AG04449 (cell line): Measurements from ENCODE around the gene DNAJC25.

Experiments used
- CTCF ChIA-PET: fragments of 350-600 bp; formaldehyde crosslinking; extraction: SDS; loops from one replicate; lab custom pipeline; 2021; ENCODE audit warnings: antibody characterized with exemption; lab: Yijun Ruan, JAX
- POLR2A ChIA-PET: fragments of 400-600, 350-600 bp; formaldehyde crosslinking; extraction: SDS; loops from one replicate; lab custom pipeline; 2020; ENCODE audit warnings: antibody characterized with exemption, inconsistent platforms; lab: Yijun Ruan, JAX
- DNase-seq: peaks from one replicate; pipeline ENCODE4 v3.0.0-alpha.2; 2010; ENCODE audit warnings: low read depth, low spot score
- H3K4me3 ChIP-seq: 2 replicates; pipeline ENCODE4 v1.5.1; 2011; ENCODE audit warnings: low read depth, mild to moderate bottlenecking, control low read depth, low read length
- TF ChIP-seq, protein P1 (sequence below): IDR thresholded peaks from one replicate; pipeline ENCODE4 v1.5.1; 2011; ENCODE audit warnings: mild to moderate bottlenecking, moderate library complexity, low read length, control low read depth, inconsistent platforms; ENCODE audit not compliant: insufficient read depth; ENCODE audit errors: missing control alignments

The DNAJC25 gene

DNA sequence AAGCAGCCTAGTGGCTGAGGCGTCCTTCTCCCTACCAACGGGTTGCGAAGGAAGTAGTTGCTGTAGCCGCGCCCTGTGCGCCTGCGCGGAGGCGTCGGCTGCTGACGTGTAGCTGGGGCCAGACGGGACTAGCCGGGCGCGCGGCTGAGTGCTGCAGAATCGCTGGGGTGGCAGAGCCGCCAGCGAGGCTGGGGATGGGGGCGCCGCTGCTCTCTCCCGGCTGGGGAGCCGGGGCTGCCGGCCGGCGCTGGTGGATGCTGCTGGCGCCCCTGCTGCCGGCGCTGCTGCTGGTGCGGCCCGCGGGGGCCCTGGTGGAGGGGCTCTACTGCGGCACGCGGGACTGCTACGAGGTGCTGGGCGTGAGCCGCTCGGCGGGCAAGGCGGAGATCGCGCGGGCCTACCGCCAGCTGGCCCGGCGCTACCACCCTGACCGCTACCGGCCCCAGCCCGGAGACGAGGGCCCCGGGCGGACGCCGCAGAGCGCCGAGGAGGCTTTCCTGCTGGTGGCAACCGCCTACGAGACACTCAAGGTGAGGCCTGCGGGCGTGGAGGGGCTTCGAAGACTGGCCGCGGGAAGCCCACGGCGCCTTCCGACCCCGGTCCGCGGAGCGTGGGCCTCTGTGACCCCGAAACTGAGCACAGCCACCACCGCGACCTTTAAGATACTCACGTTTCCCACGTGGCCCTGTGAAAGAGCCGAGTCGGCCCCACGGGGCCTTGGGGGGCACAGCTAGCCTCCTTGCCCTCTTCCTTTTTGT is at the start of gene DNAJC25:
Gene DNAJC25, plus strand, starts transcription at position 121 of the 758 bp plus-strand sequence. Its CDS starts 74 bp downstream, at position 195.
- TF ChIP-seq, protein P1, sequence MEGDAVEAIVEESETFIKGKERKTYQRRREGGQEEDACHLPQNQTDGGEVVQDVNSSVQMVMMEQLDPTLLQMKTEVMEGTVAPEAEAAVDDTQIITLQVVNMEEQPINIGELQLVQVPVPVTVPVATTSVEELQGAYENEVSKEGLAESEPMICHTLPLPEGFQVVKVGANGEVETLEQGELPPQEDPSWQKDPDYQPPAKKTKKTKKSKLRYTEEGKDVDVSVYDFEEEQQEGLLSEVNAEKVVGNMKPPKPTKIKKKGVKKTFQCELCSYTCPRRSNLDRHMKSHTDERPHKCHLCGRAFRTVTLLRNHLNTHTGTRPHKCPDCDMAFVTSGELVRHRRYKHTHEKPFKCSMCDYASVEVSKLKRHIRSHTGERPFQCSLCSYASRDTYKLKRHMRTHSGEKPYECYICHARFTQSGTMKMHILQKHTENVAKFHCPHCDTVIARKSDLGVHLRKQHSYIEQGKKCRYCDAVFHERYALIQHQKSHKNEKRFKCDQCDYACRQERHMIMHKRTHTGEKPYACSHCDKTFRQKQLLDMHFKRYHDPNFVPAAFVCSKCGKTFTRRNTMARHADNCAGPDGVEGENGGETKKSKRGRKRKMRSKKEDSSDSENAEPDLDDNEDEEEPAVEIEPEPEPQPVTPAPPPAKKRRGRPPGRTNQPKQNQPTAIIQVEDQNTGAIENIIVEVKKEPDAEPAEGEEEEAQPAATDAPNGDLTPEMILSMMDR = no peak
- POLR2A ChIA-PET = interaction anchor here (0.8 to 2.0 kb wide), 5 partner anchors 16 to 180 kb away, joined by 3 to 13 read pairs (median 4); partner anchors contain the start of gene GNG10

DNA sequence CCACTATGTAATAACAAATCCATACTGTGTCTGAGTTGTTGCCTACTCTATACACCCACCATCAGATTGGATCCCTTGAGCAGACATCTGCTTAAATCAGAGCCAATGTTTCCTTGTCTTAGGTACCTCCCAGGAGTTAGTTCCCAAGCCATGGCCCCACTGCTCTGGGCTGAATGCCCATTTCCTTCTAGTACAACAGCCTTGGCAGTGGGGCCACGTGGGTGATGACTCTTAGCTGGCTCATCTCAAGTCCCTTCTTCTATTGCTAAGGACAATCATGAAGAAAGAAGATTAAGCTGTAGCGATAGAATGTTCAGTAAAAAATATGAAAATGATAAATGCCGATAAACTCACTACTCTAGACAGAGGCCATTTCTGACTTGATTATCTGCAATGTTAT is 48.2 kb upstream of the DNAJC25 start:
- H3K4me3 ChIP-seq = no peak overlapping the region
- DNase-seq = no peak
- TF ChIP-seq, protein P1 = no peak
- ChIA-PET CTCF (no interaction called here), POLR2A (no interaction called here)

More for the DNA sequence above, at the start of gene DNAJC25:
- DNase-seq = peak; percentile 94
- CTCF ChIA-PET = interaction anchor here (0.8 kb wide), 1 partner anchor 444 kb away, joined by 3 read pairs; no protein-coding TSS in a partner anchor
- H3K4me3 ChIP-seq = peak within 1 kb of the TSS; percentile 93

DNA sequence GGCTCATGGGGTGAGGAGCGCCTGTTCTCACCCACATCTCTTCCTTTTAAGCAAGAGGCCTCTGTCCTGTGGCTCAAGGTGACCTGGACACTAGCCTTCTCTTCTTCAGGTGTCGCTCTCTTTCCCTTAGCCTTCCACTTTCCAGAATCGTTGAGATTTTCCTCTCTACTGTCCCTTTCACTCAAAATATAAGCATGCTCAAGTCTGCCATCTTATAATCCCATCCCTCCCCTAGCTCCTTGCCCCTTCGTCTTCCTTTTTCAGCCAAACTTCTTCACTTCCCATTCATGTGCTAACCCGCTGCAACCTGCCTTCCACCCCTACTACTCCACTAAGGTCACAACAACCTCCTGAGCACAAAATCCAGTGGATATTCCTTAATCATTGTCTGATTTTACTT is 44.8 kb upstream of the DNAJC25 start:
- H3K4me3 ChIP-seq = no peak overlapping the region
- DNase-seq = no peak
- ChIA-PET CTCF (no interaction called here), POLR2A (no interaction called here)
- TF ChIP-seq, protein P1 = no peak

DNA sequence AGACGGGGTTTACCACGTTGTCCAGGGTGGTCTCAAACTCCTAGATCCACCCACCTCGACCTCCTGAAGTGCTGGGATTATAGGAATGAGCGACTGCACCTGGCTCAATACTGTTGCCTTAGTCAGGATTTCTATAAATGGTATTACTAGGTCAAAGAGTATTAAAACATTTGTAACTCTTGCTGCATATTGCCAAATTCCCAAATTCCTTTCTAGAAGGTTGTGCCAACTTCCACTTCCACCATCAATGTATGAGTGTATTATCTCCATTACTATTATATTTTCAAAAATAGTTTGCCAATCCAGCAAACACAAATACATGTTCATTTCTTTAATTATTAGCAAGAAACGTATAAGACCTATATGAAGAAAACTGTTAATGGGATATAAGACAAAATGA is 42.3 kb upstream of the DNAJC25 start:
- POLR2A ChIA-PET = no interaction called here
- H3K4me3 ChIP-seq = no peak overlapping the region
- no peak for DNase-seq
- TF ChIP-seq, protein P1 = no peak
- CTCF ChIA-PET = no interaction called here

DNA sequence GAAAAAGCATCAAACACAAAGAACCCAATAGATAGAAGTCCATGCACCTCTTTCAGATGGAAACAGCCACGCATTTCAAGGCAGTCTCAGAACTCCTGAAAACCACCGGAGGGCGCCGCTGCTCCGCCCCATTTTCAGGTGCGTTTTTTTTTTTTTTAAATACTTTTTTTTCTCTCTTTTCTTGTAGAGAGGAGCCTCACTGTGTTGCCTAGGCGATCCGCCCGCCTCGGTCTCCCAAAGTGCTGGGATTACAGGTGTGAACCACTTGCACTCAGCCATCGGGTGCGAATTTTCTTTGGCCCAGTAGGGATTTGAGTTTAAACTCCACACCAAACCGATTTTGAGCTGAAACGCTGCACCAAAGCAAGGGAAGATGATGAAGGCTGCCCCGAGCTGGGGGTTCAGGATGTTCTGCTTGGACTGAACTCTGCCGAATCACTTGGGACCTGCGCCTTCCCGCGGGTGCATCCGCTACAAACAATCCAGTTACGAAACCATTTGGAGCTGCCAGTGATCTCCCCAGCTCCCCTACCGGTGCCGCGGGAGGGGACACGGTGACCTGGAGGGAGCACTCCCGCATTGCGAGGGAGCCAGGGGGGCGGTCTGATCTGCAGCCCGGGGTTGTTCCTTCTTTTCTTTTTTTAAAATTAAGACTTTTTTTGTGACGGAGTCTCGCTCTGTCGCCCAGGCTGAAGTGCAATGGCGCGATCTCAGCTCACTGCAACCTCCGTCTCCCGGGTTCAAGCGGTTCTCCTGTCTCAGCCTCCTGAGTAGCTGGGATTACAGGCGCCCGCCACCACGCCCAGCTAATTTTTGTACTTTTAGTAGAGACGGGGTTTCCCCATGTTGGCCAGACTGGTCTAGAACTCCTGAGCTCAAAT is 33.0 kb upstream of the DNAJC25 start:
- no peak for DNase-seq
- POLR2A ChIA-PET = interaction anchor here (1.0 kb wide), 1 partner anchor 26 kb away, joined by 4 read pairs; no protein-coding TSS in a partner anchor
- CTCF ChIA-PET = interaction anchor here (0.6 to 3.3 kb wide), 22 partner anchors 13 to 764 kb away, joined by 3 to 15 read pairs (median 4); no protein-coding TSS in a partner anchor
- H3K4me3 ChIP-seq = peak overlapping the region; percentile 72
- TF ChIP-seq, protein P1 = peak; percentile 59
